ENCODE data around the gene FAM118A. TPM values are rescaled to one million over a fixed set of nuclear protein-coding genes. Genes with fewer than 3 reads are reported as not detected.
A peak's percentile ranks its signal among the peaks of the same experiment; 100 is the strongest.
"Not testable (repeated sequence)": the region's sequence is repeated elsewhere in the genome, so short reads cannot be mapped to it uniquely, and the experiment has no call there.

Gene FAM118A
- 14.6 and 35.8 TPM in 2 replicates for total RNA-seq (2014; rRNA removed; shearing (Covaris generic); ENCODE audit: low replicate concordance)

DNA sequence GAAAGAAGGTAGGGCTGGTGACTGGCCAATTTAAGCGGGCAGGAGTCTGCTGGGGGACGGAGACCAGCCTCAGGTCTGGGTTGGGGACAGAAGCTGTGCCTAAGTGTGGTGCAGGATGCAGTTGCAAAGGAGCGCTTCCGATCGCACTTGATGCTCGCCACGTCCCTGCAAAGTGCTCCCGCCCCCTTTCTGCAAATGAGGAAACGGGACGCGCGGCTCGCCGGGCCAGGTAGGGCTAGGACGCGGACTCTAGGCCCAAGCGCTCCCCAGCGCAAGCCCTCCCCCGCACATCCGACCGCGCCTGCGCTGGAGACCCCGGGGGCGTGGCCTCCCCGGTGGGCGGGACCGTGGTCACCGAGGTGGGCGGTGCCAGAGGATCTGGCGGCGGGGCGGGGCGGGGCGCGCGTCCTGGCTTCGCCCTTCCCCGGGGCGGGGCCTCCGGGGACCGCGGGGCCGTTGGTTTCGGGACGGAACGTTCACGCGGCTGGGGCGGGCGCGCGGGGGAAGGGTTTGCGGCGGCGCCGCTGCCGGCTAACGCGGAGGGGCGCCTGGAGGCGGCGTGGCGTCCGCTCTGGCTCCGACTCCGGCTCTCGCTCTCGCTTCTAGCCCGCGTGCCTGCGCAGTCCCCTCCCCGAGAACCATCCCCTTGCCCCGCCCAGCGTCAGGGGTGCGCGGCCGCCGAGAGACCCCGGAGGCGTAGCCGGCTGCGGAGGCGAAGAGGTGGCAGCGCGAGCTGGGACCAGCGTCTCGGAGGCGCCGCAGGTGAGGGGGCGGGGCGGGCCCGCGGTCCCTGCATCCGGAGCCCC is at the start of gene FAM118A:
FAM118A (plus strand) TSS at position 513 of the 806 bp plus-strand sequence. CDS start 12,446 bp downstream, outside the sequence.
- peak; percentile 94 for DNase-seq (ENCODE audit: low read depth)
- in situ Hi-C loops (cut with HindIII; ENCODE audit: low pct_unique_long_range_greater_than_20kb, low sequenced_read_pairs): no loop called here

DNA sequence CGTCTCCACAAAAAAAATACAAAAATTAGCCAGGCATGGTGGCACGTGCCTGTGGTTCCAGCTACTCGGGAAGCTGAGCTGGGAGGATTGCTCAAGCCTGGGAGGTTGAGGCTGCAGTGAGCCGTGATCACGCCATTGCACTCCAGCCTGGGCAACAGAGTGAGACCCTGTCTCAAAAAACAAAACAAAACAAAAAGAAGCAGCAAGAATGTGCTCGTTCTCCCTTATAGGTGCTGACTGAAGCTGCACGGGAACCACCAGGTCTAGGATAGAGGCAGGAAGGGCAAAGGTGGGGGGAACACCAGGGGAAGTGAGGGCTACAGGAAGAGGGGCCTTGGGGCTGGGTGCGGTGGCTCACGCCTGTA is 49.4 kb upstream of the FAM118A start:
- in situ Hi-C loops (cut with HindIII; ENCODE audit: low pct_unique_long_range_greater_than_20kb, low sequenced_read_pairs); DNase-seq (ENCODE audit: low read depth): not testable (repeated sequence)

DNA sequence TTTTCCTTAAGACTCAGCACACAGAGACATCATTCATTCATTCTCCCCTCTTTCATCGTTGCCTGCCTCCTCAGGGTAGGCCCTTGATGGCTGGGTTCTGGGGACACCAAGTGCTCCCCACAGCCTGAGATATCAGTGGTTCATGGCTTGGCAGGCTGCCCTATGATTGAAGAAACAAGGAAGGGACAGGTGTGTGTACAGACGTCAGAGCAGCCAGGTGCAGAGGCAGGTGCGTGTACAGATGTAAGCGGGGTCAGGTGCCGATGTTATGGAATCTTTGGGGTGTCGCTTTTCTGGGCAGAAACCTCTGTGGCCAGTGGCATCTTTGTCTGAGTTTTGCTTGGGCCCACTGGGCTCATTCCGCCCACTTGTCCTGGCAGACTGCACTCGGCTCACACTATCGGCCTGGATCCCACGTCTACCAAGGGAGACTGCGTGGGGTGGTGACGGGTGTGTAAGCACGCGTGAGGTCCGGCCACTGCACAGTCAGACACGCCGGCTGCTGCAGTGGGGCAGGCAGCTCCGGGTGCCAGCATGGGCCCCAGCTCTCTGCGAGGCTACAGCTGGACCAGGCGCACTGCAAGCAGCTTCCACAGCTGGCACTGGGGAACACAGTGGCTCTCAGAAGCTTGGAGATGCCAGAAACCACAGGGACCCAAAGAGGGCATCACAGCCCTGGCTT is 48.2 kb upstream of the FAM118A start:
- in situ Hi-C loops (cut with HindIII; ENCODE audit: low pct_unique_long_range_greater_than_20kb, low sequenced_read_pairs): no loop called here
- DNase-seq (ENCODE audit: low read depth): no peak

DNA sequence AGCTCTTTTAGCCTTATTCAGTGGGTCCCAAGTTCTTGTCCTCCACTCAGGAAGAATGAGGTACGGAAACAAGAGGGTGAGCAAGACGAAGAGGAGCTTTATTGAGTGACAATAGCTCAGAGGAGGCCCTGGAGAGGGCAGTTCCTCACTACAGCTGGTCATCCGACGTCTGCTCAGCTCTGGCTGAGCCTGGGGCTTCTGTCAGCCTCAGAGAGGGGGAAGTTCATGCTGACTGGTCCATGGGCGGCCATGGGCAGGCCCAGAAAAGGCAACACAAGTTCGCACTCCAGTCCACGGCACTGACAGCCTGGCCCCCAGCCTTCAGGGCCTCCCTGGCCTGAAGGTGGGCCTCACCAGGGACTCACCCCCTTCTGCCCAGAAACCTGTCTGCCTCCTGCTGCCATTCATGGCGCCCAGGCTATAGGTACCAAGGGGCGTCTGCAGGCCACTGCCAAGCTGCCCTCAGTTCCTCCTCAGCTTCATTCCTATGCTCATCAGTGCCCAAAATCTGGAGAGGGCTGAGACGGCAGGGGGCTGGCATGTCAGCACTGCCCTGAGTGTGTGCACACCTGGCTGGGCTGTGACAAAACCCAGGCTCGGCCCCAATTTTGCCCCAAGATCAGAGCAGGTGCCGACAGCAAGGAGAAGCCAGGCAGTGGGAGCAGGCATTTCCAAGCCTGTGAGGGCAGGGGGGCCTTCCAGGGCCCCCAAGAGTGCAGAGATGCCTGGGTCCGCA is 47.4 kb upstream of the FAM118A start:
- no peak for DNase-seq (ENCODE audit: low read depth)
- in situ Hi-C loops (cut with HindIII; ENCODE audit: low pct_unique_long_range_greater_than_20kb, low sequenced_read_pairs): no loop called here

DNA sequence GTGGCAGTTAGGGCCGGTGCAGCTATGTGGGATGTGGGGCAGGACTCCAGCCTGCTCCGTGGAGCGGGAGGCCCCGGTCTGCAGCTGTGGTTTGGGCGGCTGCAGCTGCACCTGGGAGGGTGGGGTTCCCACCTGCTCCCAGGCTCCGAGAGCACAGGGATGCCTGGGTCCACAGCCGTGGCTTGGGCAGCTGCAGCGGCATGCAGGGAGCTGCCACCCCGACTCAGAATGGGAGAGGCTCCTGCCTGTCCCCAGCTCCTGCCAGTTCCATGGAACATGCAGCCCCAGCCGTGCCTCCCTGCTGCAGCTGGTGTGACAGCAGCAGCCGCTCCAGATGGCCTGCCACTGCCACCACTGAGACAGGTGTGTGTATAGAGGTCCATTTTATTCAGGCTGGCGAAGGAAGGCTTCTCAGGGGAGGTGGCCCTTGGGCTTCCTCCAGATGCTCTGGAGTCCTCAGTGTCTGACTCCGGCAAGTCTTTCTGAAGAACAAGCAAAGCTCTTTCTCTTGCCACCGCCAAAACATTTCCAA is 46.7 kb upstream of the FAM118A start:
- in situ Hi-C loops (cut with HindIII; ENCODE audit: low pct_unique_long_range_greater_than_20kb, low sequenced_read_pairs): no loop called here
- DNase-seq (ENCODE audit: low read depth): no peak

DNA sequence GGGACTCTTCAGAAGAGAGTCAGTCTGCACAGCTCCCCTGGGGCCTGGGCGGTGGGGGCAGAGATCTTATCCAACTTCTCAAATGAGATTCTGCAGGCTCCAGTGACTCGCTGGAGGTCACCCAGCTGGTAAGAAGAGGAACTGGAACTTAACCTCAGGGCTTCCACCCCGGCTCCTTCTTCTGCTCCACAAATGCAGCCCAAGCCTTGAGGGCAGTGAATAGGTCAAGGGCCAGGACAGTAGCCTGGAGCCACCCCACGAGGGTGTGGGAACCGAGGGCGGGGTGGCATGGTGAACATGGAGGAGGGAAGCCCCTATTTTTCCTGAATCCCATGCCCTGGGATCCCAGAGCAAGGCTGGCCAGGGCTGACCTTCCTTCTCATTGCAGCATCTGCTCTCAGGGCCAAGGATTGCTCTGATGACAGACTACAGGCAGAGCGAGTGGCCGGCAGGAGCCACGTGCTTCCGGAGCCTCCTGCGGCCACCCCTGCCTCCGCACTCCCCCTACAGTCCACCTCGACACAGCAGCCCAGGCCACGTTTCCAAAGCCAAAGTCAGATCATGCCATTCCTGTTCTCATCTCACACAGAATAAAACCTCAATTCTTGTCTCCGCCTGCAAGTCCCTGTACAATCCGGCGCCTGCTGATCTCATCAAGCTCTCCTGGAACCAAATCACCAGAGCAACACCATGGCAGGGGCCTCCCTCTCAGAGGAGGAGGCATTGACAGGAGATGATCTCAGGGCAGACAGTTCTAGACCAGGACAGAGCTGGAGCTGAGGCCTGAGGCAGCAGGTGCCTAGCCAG is 46.1 kb upstream of the FAM118A start:
- DNase-seq (ENCODE audit: low read depth): peak; percentile 77
- in situ Hi-C loops (cut with HindIII; ENCODE audit: low pct_unique_long_range_greater_than_20kb, low sequenced_read_pairs): no loop called here

DNA sequence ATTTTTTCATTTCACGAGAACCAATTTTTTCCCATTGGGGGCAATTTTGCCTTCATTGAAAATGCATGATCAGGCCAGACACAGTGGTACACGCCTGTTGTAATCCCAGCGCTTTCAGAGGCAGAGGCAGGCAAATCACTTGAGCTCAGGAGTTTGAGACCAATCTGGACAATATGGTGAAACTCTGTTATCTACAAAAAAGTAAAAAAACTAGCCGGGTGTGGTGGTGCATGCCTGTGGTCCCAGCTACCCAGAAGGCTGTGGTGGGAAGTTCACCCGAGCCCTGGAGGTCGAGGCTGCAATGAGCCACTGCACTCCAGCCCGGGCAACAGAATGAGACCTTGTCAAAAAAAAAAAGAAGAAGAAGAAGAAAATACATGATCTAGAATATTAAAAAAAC is 44.2 kb upstream of the FAM118A start:
- DNase-seq (ENCODE audit: low read depth): no peak
- in situ Hi-C loops (cut with HindIII; ENCODE audit: low pct_unique_long_range_greater_than_20kb, low sequenced_read_pairs): no loop called here

DNA sequence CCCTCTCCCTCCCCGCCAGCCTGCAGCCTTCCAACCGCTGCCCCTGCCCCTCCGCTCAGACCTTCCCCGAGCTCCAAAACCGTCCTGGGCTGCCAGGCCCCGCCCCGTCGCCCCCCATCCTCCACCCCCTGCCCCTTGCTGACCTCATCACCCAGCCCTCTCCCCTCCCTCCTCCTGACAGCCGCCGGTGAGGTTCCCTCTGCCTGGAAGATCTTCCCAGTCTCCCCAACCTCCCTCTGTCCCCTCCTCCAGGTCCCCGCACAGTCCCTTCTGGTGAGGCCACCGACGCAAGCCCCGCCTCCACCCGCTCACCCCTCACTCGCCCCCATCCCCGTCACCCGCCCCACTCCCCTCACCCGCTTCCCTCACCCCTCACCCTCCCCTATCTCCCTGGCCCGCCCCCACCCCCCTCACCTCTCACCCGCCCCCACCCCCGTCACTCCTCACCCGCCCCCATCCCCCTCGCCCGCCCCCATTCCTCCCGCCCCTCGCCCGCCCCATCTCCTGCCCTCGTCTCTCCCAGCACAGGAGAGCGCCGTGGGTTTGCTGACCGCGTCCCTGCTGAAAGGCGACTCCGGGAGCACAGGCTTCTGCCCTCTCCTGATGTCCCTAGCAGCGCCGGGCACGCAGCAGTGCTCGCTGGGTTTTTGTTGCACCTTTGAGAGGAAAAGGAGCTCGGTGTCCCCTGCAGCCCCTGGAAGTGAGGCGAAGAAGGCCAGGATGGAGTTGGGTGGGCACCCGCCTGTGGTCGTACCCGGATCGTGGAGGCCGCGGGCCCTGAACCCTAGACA is 41.4 kb upstream of the FAM118A start:
- in situ Hi-C loops (cut with HindIII; ENCODE audit: low pct_unique_long_range_greater_than_20kb, low sequenced_read_pairs): no loop called here

DNA sequence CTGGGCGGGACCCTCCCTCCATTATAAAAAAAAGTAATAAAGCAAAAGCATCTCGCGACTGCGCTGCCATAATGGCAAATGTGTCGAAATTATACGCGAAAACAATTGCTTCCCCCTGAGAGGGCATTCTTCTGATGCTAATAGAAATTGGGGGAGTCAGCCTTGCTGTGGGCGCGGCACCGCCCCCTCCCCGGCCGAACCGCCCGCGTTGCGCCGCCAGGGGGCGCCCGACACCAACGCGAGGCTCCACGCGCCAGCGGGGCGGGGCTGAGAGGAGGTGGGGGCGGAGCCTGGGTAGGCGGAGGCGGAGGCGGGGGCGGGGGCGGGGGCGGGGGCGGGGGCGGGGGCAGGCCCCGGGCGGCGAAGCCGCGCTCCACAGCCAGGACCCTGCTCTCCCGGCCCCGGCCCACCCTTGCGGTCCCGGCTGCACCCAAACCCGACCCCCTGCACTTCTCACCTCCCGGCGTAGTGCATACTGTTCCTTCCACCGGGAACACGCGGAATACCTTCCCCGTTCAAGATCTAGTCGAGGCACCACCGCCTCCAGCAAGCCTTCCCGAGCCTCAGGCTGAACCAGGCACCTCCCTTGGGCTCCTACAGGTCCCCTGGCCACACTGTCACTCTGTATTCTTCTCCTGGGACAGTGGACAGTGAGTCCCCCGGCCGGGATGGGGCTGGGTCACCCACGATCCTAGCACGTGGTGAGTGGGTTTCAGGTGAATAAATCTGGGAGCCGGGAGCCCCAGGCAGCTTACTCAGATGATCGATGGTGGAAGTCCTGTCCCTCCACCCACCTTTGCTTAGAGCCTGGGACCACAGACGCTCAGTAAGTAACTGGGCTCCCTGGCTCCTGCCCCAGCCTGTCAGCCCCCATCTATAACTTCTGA is 40.5 kb upstream of the FAM118A start:
- in situ Hi-C loops (cut with HindIII; ENCODE audit: low pct_unique_long_range_greater_than_20kb, low sequenced_read_pairs): no loop called here

More for the DNA sequence above, 41.4 kb upstream of the FAM118A start:
- peak; percentile 27 for DNase-seq (ENCODE audit: low read depth)

DNA sequence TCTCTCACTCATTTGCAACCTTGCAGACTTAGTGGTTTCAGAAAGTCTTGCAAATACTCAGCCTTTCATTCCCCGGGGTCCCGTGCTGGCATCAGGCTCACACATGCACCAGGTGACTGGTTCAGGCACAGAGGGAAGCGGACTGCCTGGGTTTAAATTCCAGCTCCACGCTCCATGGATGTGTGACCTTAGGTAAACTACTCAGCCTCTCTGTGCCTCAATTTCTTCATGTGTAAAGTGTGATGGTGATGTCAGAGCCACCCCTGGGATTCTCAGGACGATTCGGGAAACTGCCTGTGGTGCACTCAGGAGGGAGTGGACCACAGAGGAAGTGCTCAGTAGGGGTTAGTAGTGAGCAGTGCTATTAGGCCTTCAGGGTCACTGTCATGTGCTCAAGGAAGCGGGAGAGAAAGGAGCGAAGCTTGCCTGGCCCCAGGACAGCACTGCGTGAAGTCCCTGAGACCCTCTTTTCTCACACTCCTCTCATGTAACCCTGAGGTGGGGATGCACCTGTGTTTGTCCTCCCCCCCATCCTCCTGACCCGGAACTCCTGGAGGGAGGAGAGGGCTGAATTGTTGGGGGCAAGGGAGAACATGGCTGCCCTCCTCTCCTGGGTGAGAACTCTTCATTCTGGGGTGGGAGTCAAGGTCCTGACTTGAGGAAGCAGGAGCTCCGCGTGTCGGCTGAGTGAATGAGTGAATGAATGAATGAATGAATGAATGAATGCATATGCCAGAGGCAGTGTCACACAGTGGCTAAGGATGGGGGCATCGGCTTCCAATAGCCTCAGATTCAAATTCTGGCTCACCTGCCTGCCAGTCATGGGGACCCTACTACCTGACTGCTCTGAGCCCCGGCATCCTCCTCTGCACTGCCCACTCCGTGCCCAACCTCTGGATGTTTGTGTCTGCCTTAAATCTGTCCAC is 39.4 kb upstream of the FAM118A start:
- in situ Hi-C loops (cut with HindIII; ENCODE audit: low pct_unique_long_range_greater_than_20kb, low sequenced_read_pairs): loop anchor here (10.0 kb wide), 1 partner anchor 164 kb away; no protein-coding TSS in a partner anchor
- DNase-seq (ENCODE audit: low read depth): no peak

More for the DNA sequence above, 40.5 kb upstream of the FAM118A start:
- peak; percentile 70 for DNase-seq (ENCODE audit: low read depth)

DNA sequence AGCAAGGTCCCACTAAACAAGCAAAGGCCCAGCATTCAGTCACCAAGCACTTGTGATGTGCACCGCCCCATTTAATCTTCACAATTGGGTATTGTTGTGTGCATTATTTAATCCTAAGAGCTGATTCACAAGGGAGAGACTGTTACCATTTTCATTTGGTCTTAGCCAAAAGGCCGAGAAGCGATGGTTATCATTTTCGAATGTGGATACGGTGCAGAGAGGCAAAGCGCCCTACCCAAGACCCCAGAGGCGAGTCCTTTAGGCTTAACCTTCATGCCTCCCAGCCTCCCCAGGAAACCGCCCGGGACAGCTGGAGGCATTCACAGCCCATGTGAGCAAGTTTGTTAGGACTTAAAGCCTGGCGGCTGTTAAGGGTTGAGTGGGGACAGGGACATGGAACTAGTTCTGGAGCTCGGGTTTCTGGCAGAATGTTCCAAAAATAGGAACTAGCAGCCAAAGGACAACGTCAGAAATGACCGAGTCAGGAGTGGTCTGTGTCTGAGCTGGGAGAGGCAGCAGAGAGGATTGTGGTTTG is 38.0 kb upstream of the FAM118A start:
- no peak for DNase-seq (ENCODE audit: low read depth)
- in situ Hi-C loops (cut with HindIII; ENCODE audit: low pct_unique_long_range_greater_than_20kb, low sequenced_read_pairs): loop anchor here (10.0 kb wide), 1 partner anchor 163 kb away; no protein-coding TSS in a partner anchor

DNA sequence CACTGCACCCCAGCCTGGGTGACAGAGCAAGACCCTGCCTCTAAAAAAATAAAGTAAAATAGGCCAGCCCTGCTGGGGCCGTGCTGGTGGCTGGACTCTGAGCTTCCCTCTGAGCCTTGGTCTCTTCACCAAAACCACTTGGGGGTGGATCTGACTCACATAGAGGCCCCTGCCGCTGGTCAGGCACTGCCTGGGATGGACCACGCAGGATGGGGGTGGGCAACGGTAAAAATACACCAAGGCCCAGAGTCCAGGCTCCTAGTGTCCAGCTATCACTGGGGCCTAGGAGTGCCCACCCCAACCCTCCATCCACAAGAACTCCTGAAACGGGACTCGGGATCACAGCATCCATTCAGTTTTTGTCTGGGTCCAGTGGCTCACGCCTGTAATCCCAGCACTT is 37.2 kb upstream of the FAM118A start:
- DNase-seq (ENCODE audit: low read depth): no peak

DNA sequence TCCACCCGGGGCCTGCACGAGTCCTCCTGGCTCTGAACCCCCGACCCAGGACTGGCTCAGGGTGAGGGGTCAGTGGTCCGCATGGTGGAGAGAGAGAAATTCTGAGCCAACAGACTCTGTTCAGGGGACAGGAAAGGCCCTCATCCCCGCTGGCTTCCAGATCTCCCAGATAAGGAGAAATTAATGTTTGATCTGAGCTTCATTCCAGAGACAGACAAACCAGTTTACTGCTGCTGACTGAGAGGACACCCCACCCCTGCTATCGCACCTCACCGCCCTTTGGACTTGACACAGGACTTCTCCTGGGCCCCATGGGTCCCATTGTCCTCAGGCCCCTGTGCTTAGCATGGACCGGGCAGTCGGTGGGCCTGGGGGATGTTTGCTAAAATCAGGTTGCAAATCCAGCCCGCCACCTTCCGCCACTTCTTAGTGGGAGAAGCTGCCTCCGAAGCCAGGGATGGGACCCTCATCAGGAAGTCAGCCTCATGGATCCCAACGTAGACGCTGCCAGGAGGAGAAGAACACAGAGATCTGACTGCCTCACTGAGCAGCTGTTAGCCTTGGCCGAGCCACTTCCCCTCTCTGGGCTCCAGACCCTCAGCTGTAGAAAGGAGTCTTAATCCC is 36.2 kb upstream of the FAM118A start:
- in situ Hi-C loops (cut with HindIII; ENCODE audit: low pct_unique_long_range_greater_than_20kb, low sequenced_read_pairs): loop anchor here (10.0 kb wide), 1 partner anchor 161 kb away; no protein-coding TSS in a partner anchor
- DNase-seq (ENCODE audit: low read depth): no peak

More for the DNA sequence above, 37.2 kb upstream of the FAM118A start:
- in situ Hi-C loops (cut with HindIII; ENCODE audit: low pct_unique_long_range_greater_than_20kb, low sequenced_read_pairs): loop anchor here (10.0 kb wide), 1 partner anchor 162 kb away; no protein-coding TSS in a partner anchor

DNA sequence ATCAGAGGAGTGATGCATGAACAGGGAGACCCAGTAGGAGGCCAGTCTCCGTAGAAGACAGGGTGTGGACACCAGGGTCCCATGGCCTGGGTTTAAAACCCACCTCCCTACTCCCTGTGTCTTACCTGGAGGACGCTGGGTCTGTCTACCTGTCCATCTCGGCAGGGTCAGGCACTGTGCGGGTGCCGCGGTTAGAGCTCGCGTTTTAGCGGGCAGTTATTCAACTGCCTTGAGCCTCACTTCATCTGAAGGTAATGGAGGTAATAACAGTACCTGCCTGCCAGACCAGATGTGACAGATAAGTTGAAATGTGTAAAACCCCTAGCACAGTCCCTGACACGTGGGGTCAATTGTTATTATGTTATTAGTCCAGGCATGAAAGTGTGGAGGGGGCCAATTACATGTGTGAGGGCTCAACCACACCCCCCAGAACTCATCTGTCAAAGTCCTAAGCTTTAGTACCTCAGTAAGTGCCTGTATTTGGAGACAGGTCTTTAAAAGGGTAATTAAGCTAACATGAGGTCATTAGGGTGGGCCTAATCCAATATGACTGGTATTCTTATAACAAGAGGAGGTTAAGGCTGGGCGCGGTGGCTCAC is 33.1 kb upstream of the FAM118A start:
- in situ Hi-C loops (cut with HindIII; ENCODE audit: low pct_unique_long_range_greater_than_20kb, low sequenced_read_pairs): loop anchor here (10.0 kb wide), 1 partner anchor 158 kb away; no protein-coding TSS in a partner anchor
- DNase-seq (ENCODE audit: low read depth): no peak

Measured in Caki2 (cell line).